H1 (cell line): ENCODE results near the gene ARMH4. TPM values are rescaled to one million over a fixed set of nuclear protein-coding genes. Genes with fewer than 3 reads are reported as not detected.

Source experiments
- CTCF ChIA-PET: fragments of 300-600 bp; sonication (Branson Sonifier 250); formaldehyde crosslinking; loops from one replicate; lab custom pipeline; 2021; ENCODE audit not compliant: partially characterized antibody; lab: Charles Lee
- POLR2A ChIA-PET: fragments of 300-600 bp; sonication (Branson Sonifier 250); formaldehyde crosslinking; loops from one replicate; lab custom pipeline; 2021; ENCODE audit warnings: inconsistent platforms; ENCODE audit not compliant: partially characterized antibody; lab: Charles Lee
- DNase-seq, 2 experiments: peaks; one replicate each; pipeline versions ENCODE4 v3.0.0 to v3.0.0-alpha.2; 2010 to 2022; ENCODE audit warnings: low spot score in 2 of 2, low read depth in 1 of 2, mixed read lengths in 1 of 2
- FAIRE-seq: peaks from 2 replicates; lab custom pipeline; 2011; peaks lifted over from hg19 to GRCh38; lab: Jason Lieb, UNC
- H2AFZ ChIP-seq: 2 replicates; pipeline ENCODE4 v1.8.1; 2012; ENCODE audit warnings: low read length, inconsistent platforms
- H2AK5ac ChIP-seq: 2 replicates; pipeline ENCODE4 v1.6.1; 2013; ENCODE audit warnings: low read depth, low read length
- H2BK120ac ChIP-seq: replicated peaks from 2 replicates; pipeline ENCODE3; 2013; ENCODE audit warnings: low read depth, low read length, inconsistent platforms
- H2BK12ac ChIP-seq: 2 replicates; pipeline ENCODE4 v1.6.1; 2013; ENCODE audit warnings: low read depth, low read length
- H2BK15ac ChIP-seq: 2 replicates; pipeline ENCODE4 v1.6.1; 2013; ENCODE audit warnings: low read length
- H2BK20ac ChIP-seq: 2 replicates; pipeline ENCODE4 v1.6.1; 2013; ENCODE audit warnings: low read length
- H2BK5ac ChIP-seq: 2 replicates; pipeline ENCODE4 v1.6.1; 2013; ENCODE audit warnings: low read depth, low read length
- H3K14ac ChIP-seq: 2 replicates; pipeline ENCODE4 v1.6.1; 2013; ENCODE audit warnings: inconsistent platforms; ENCODE audit not compliant: insufficient read length
- H3K18ac ChIP-seq: 2 replicates; pipeline ENCODE4 v1.6.1; 2013; ENCODE audit warnings: low read length; ENCODE audit errors: extremely low read depth
- H3K23ac ChIP-seq: 2 replicates; pipeline ENCODE4 v1.6.1; 2013; ENCODE audit warnings: inconsistent platforms; ENCODE audit not compliant: insufficient read length
- H3K23me2 ChIP-seq: 2 replicates; pipeline ENCODE4 v1.6.1; 2013; ENCODE audit warnings: low read depth, low read length
- H3K27ac ChIP-seq: 2 replicates; pipeline ENCODE4 v1.6.1; 2011; ENCODE audit warnings: low read depth, low read length, inconsistent platforms
- H3K27me3 ChIP-seq, 4 experiments: replicated peaks in 1 of 4; 1 replicate in 1 of 4; 2 replicates in 3 of 4; pipeline versions ENCODE4 v1.6.1 to v1.8.1; 2011 to 2013; ENCODE audit warnings: low read length in 3 of 4, mild to moderate bottlenecking in 3 of 4, inconsistent platforms in 2 of 4, mixed read lengths in 2 of 4, moderate library complexity in 1 of 4; ENCODE audit not compliant: control insufficient read depth in 3 of 4, insufficient read depth in 3 of 4; ENCODE audit errors: extremely low read depth in 1 of 4
- H3K36me3 ChIP-seq, 4 experiments: 2 replicates each; pipeline versions ENCODE4 v1.6.1 to v1.8.1; 2011 to 2013; ENCODE audit warnings: mild to moderate bottlenecking in 4 of 4, low read length in 3 of 4, moderate library complexity in 2 of 4, control low read depth in 1 of 4, inconsistent platforms in 1 of 4; ENCODE audit not compliant: insufficient read depth in 4 of 4, control insufficient read depth in 2 of 4
- H3K4ac ChIP-seq: replicated peaks from 2 replicates; pipeline ENCODE3; 2013; ENCODE audit warnings: low read length, low read depth, mixed read lengths, inconsistent platforms; ENCODE audit not compliant: insufficient read length
- H3K4me1 ChIP-seq, 4 experiments: replicated peaks in 1 of 4; 1 replicate in 1 of 4; 2 replicates in 3 of 4; pipeline versions ENCODE4 v1.6.1 to v1.8.1; 2011 to 2013; ENCODE audit warnings: low read length in 3 of 4, inconsistent platforms in 2 of 4, mixed read lengths in 1 of 4; ENCODE audit not compliant: insufficient read depth in 4 of 4, control insufficient read depth in 3 of 4
- H3K4me2 ChIP-seq, 2 experiments: 2 replicates each; pipeline versions ENCODE4 v1.6.1 to v1.8.1; 2011 to 2013; ENCODE audit warnings: low read depth in 2 of 2, low read length in 2 of 2, control low read depth in 1 of 2, inconsistent platforms in 1 of 2, mild to moderate bottlenecking in 1 of 2; ENCODE audit not compliant: insufficient read depth in 1 of 2
- H3K4me3 ChIP-seq, 4 experiments: fragments of 200-600, 300-600 bp in 1 of 4; sonication (generic), shearing (Covaris generic), sonication (Bioruptor Twin) in 1 of 4; 2 replicates each; pipeline versions ENCODE4 v1.5.1 to v1.8.1; 2011 to 2016; ENCODE audit warnings: low read length in 4 of 4, low read depth in 3 of 4, control low read depth in 2 of 4, inconsistent platforms in 2 of 4, mild to moderate bottlenecking in 2 of 4, mixed read lengths in 1 of 4, moderate library complexity in 1 of 4; ENCODE audit not compliant: insufficient read depth in 2 of 4; ENCODE audit errors: extremely low read depth in 1 of 4
- H3K56ac ChIP-seq: replicated peaks from 2 replicates; pipeline ENCODE3; 2013; ENCODE audit warnings: low read depth, mild to moderate bottlenecking, mixed read lengths, low read length, inconsistent platforms; ENCODE audit not compliant: insufficient read length
- H3K79me1 ChIP-seq: 2 replicates; pipeline ENCODE4 v1.6.1; 2013; ENCODE audit warnings: low read depth, low read length, control low read depth
- H3K79me2 ChIP-seq, 2 experiments: 2 replicates each; pipeline versions ENCODE4 v1.6.1 to v1.8.1; 2012 to 2013; ENCODE audit warnings: low read length in 2 of 2, mild to moderate bottlenecking in 2 of 2, inconsistent platforms in 1 of 2; ENCODE audit not compliant: insufficient read depth in 2 of 2, control insufficient read depth in 1 of 2
- H3K9ac ChIP-seq, 4 experiments: replicated peaks in 1 of 4; 1 replicate in 1 of 4; 2 replicates in 3 of 4; pipeline versions ENCODE4 v1.6.1 to v1.8.1; 2011 to 2013; ENCODE audit warnings: low read depth in 3 of 4, low read length in 3 of 4, control low read depth in 2 of 4, mild to moderate bottlenecking in 2 of 4, moderate library complexity in 2 of 4, inconsistent platforms in 1 of 4; ENCODE audit errors: extremely low read depth in 1 of 4
- H3K9me3 ChIP-seq, 2 experiments: 2 replicates each; pipeline versions ENCODE4 v1.6.1 to v1.8.1; 2012 to 2013; ENCODE audit warnings: mild to moderate bottlenecking in 2 of 2, moderate library complexity in 2 of 2, control low read depth in 1 of 2, inconsistent platforms in 1 of 2, low read depth in 1 of 2, low read length in 1 of 2, mixed read lengths in 1 of 2; ENCODE audit not compliant: insufficient read depth in 2 of 2
- H4K20me1 ChIP-seq, 2 experiments: replicated peaks in 1 of 2; 2 replicates each; pipeline versions ENCODE3 to v1.8.1; 2011 to 2013; ENCODE audit warnings: inconsistent platforms in 2 of 2, low read length in 2 of 2, mild to moderate bottlenecking in 1 of 2; ENCODE audit not compliant: insufficient read depth in 2 of 2, control insufficient read depth in 1 of 2
- H4K5ac ChIP-seq: 2 replicates; pipeline ENCODE4 v1.6.1; 2013; ENCODE audit warnings: low read length, low read depth, mixed read lengths, inconsistent platforms; ENCODE audit not compliant: insufficient read length
- H4K8ac ChIP-seq: 2 replicates; pipeline ENCODE4 v1.8.0; 2013; ENCODE audit warnings: mild to moderate bottlenecking, moderate library complexity, low read length, inconsistent platforms; ENCODE audit not compliant: insufficient read depth; ENCODE audit errors: extremely low read depth
- H4K91ac ChIP-seq: replicated peaks from 2 replicates; pipeline ENCODE3; 2013; ENCODE audit warnings: low read length, mixed read lengths, inconsistent platforms; ENCODE audit not compliant: insufficient read length
- CHD2 ChIP-seq: IDR thresholded peaks from 2 replicates; pipeline ENCODE4 v1.6.1; 2012; ENCODE audit warnings: low read length, improper control_type of control experiment
- CREB1 ChIP-seq: IDR thresholded peaks from 2 replicates; pipeline ENCODE4 v1.6.1; 2012; ENCODE audit warnings: inconsistent platforms
- CTBP2 ChIP-seq: IDR thresholded peaks from 2 replicates; pipeline ENCODE4 v1.7.0; 2011; ENCODE audit warnings: borderline replicate concordance, mild to moderate bottlenecking, moderate library complexity, mixed read lengths, low read length; ENCODE audit not compliant: insufficient read depth, insufficient read length
- GTF2F1 ChIP-seq: IDR thresholded peaks from 2 replicates; pipeline ENCODE4 v1.6.1; 2012; ENCODE audit warnings: low read depth, low read length, improper control_type of control experiment, borderline replicate concordance
- YY1 ChIP-seq: IDR thresholded peaks from 2 replicates; pipeline ENCODE4 v1.6.1; 2011; ENCODE audit warnings: low read depth, mild to moderate bottlenecking, low read length
- ZNF274 ChIP-seq: IDR thresholded peaks from 2 replicates; pipeline ENCODE4 v1.7.0; 2012; ENCODE audit warnings: low read length, borderline replicate concordance; ENCODE audit errors: extremely low read depth
- WGBS, 2 experiments: shearing (Covaris generic) in 1 of 2; methylation state at CpG; one replicate each; pipeline versions ENCODE4 v1.1.6 to v1.1.7; 2013 to 2015; ENCODE audit warnings: low lambda C conversion rate in 2 of 2, mixed read lengths in 2 of 2, inconsistent platforms in 1 of 2, low coverage in 1 of 2, missing lambda C conversion rate in 1 of 2; ENCODE audit not compliant: insufficient replicate concordance in 2 of 2, insufficient coverage in 1 of 2, insufficient read length in 1 of 2; ENCODE audit errors: extremely low coverage in 1 of 2, missing lambda C conversion rate in 1 of 2; 5-methylcytosine and 5-hydroxymethylcytosine counted together
- polyA plus RNA-seq, 7 experiments: library from polyadenylated mRNA; depleted of rRNA in 3 of 7; stranded (reverse) in 5 of 7; unstranded in 2 of 7; fragments of >200 nt in 5 of 7; fragments of 200-250 nt in 2 of 7; gene quantifications; 1 replicate in 5 of 7; 2 replicates in 1 of 7; 4 replicates in 1 of 7; pipeline versions ENCODE4 v1.2.1 to v1.2.3, GENCODE V29; 2011 to 2013; ENCODE audit warnings: missing spikeins in 2 of 7, mixed read lengths in 2 of 7
- total RNA-seq: library from RNA; stranded (reverse); fragmentation: NEBNext Ultra II Directional; extraction: Animal tissue kit (Norgen Biotek cat#: 25700); gene quantifications from 2 replicates; pipeline ENCODE4 v1.2.1, GENCODE V29; 2021

The ARMH4 gene
- total and polyA plus RNA-seq, 2 of the 8 experiments (the other 6 are each of a cell fraction or from before 2014, with no cell fraction given): 7.1 to 25.4 TPM

- Histone ChIP-seq H3K9ac (no peak overlapping the region), H3K4me1 (no peaks in the 10 kb centered on the region), H2BK20ac (no peak overlapping the region), H3K27ac (no peak overlapping the region), H4K5ac (no peak overlapping the region), H4K91ac (no peak overlapping the region), H2BK120ac (no peak overlapping the region), H4K20me1 (no peaks in the 10 kb centered on the region), H2AFZ (no peak overlapping the region), H3K36me3 (no peaks in the 10 kb centered on the region), H3K56ac (no peak overlapping the region), H3K79me1 (no peaks in the 10 kb centered on the region; the same call in 1 of the 2 replicates), H3K23me2 (no peaks in the 10 kb centered on the region), H3K23ac (no peak overlapping the region), H4K8ac (no peak overlapping the region), H2AK5ac (no peak overlapping the region), H2BK15ac (no peak overlapping the region), H2BK12ac (no peak overlapping the region), H3K27me3 (no peaks in the 10 kb centered on the region), H3K4ac (no peak overlapping the region), H3K79me2 (no peaks in the 10 kb centered on the region), H3K18ac (no peak overlapping the region), H2BK5ac (no peak overlapping the region), H3K14ac (no peak overlapping the region), H3K4me3 (no peak overlapping the region), H3K9me3 (no peaks in the 10 kb centered on the region), H3K4me2 (no peak overlapping the region)
- FAIRE-seq (no peak), DNase-seq (no peak)
- WGBS, 2 experiments: 91% methylated on average over 5 of the region's 5 CpGs; no CpG with 5 or more reads in 1 of the 2 experiments
- ChIA-PET POLR2A (no interaction called here), CTCF (interaction anchor here (1.0 kb wide), 1 partner anchor 26 kb away, joined by 3 read pairs; no protein-coding TSS in a partner anchor)
- no peak for TF ChIP-seq CHD2
- TF ChIP-seq CTBP2: no peak
- no peak for TF ChIP-seq ZNF274
- no peak for TF ChIP-seq GTF2F1
- TF ChIP-seq CREB1: no peak
- no peak for TF ChIP-seq YY1
Measured at GRCh38 chr14:58048219-58048618, 103.8 kb downstream of the ARMH4 start.
